GM20431 (cell line): ENCODE data around the gene TNRC6B.
"Not testable (repeated sequence)": the region's sequence is repeated elsewhere in the genome, so short reads cannot be mapped to it uniquely, and the experiment has no call there.

Experiments used
- in situ Hi-C: fragments of 300-500 bp; cut with MseI, MboI; formaldehyde crosslinking; loops from one replicate; pipeline ENCODE4 v1.15.0; 2020; ENCODE audit warnings: low sequenced_read_pairs; ENCODE audit not compliant: unreplicated experiment

The TNRC6B gene

DNA sequence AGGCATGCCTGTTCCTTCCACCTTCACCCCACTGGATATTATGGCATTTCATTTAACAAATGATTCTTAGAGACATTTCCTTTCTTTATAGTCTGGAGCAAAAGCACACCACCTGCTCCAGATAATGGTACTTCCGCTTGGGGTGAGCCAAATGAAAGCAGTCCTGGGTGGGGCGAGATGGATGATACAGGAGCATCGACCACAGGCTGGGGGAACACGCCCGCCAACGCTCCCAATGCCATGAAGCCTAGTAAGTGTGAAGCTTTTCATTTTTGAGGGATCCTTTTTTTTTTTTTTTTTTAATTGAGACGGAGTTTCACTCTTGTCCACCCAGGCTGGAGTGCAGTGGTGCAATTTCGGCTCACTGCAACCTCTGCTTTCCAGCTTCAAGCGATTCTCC is 92.3 kb downstream of the TNRC6B start:
- in situ Hi-C loops, result no loop called here

DNA sequence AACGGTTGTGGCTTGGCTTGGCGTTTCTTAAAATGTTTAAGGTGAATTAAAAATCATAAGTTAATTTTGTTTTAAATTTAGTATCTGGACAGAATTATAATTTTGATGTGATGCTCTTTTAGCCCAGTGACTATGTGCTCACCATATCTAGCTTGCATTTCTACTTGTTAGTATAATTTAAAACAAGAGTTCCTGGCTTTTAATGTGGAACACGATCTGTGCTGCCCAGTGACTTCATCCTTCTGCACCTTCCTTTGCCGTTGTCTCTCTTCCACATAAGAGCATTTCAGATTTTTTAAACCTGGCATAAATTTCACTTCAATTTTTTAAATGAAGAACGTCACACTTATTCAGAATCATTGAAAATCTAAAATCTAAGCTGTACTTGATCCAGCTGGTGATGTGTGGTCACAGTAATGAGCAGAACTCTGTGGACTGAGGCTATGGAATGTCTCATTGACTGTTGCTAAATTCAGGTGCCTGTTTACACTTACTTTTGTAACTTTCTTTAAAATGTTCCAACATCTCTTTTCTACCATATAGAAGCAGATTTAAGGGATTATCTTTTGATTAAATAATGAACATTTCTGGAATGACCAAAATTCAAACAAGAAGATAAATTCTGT is 93.1 kb downstream of the TNRC6B start:
- in situ Hi-C loops, result no loop called here

GRCh38 chr22:40271440-40271839 is 93.7 kb downstream of the TNRC6B start:
- in situ Hi-C loops, result no loop called here

DNA sequence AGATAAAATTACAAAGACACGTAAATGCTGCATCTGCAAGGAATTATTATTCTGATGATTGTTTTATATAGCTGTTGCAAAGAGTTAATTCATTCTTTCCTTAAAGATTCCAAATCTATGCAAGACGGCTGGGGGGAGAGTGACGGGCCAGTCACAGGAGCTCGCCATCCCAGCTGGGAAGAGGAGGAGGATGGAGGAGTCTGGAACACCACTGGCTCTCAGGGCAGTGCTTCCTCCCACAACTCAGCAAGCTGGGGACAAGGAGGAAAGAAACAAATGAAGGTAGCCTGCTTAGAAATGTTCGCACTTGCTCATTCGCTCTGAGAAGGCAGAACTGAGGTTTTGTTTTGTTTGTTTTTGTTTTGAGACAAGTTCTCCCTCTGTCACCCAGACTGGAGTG is 95.6 kb downstream of the TNRC6B start:
- in situ Hi-C loops, result no loop called here

- in situ Hi-C loops, result no loop called here
Measured at GRCh38 chr22:40276996-40277823, 99.5 kb downstream of the TNRC6B start.

GRCh38 chr22:40279017-40279416 is 101.3 kb downstream of the TNRC6B start:
- in situ Hi-C loops, result no loop called here

DNA sequence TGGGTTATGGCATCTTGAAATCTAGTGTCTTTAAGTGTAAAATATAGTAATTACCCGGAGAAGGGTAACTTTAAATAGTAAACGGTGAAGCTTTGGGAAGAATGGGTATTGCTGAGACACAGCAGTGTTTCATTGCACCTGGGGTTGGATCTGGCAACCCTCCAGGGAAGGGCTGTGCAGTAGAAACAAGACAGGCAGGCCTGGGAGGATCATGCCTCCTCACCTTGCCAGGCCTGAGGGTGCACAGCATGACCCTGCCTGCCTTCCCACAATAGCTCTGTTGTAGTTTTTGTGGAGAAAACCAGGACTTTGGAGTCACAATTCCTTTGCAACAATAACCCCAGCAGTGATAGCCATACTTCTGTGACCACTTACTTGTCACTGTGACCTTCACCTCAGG is 104.0 kb downstream of the TNRC6B start:
- in situ Hi-C loops, result no loop called here

GRCh38 chr22:40285513-40285912 is 107.8 kb downstream of the TNRC6B start:
- in situ Hi-C loops, result no loop called here

GRCh38 chr22:40289991-40290459 is 112.3 kb downstream of the TNRC6B start:
- in situ Hi-C loops, result no loop called here

DNA sequence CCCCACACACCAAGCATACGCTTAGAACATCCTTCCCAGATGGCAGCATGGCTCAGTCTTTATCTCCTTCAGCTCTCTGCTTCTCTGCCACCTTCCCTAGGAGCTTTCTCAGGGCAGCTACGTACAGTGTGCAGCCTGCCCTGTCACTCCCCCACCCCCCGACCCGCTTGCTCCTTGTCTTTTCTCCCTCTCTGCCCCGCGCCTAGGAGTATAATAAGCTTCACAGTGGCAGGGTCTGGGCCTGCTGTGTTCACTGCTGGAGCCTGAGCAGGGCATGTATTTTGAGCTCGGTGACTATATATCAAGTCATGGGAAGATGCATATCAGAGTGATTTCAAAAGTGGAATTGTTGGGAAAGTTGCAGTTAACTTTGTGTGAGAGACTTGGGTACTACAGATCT is 112.8 kb downstream of the TNRC6B start:
- in situ Hi-C loops, result no loop called here

- in situ Hi-C loops, result no loop called here
Measured at GRCh38 chr22:40294696-40295095, 117.0 kb downstream of the TNRC6B start.

DNA sequence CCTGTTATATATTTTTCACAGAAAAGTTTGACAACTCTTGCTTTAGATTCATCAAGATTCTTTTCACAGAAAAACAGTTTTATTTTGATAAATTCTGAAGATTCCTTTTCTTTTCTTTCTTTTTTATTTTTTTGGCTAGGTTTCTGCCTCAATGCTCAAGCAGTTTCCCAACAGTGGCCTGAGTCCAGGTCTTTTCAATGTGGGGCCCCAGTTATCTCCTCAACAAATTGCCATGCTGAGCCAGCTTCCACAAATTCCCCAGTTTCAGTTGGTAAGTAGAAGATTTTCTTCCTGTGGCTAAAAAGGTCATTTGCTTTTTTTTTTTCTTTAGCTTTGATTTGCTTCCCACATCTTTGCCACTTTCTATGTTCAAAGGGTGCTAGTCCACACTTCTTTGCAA is 122.6 kb downstream of the TNRC6B start:
- in situ Hi-C loops, result no loop called here

DNA sequence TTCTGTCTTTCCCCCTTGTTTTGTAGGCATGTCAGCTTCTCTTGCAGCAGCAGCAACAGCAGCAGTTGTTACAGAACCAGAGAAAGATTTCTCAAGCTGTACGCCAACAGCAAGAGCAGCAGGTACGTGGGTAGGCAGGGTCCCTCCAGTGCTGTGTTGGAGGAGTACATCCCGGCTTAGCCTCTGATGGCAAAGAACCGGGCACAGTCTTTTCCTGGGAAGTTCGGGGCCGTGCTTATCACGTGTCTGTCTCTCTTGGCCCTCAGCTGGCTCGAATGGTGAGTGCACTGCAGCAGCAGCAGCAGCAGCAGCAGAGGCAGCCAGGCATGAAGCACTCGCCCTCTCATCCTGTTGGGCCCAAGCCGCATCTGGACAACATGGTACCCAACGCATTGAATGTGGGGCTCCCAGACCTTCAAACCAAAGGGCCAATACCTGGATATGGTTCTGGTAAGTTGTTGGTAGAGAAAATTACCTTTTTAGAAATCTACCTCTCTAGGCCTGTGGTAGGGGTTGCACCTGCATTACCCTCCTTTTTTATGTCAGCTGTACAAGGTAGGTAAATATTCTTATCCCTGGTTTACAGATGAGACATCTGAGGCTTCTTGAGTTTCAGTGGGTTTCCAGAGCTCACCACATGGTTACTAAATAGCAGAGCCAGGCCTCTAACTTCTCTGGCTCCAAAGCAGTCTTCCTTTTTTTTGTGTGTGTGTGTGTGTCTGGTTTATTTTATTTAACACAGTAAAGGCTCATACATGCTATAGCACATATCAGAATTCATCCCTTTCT is 123.4 kb downstream of the TNRC6B start:
- in situ Hi-C loops, result no loop called here

GRCh38 chr22:40302149-40302548 is 124.4 kb downstream of the TNRC6B start:
- in situ Hi-C loops, result no loop called here

GRCh38 chr22:40305625-40306024 is 127.9 kb downstream of the TNRC6B start:
- in situ Hi-C loops, result no loop called here

DNA sequence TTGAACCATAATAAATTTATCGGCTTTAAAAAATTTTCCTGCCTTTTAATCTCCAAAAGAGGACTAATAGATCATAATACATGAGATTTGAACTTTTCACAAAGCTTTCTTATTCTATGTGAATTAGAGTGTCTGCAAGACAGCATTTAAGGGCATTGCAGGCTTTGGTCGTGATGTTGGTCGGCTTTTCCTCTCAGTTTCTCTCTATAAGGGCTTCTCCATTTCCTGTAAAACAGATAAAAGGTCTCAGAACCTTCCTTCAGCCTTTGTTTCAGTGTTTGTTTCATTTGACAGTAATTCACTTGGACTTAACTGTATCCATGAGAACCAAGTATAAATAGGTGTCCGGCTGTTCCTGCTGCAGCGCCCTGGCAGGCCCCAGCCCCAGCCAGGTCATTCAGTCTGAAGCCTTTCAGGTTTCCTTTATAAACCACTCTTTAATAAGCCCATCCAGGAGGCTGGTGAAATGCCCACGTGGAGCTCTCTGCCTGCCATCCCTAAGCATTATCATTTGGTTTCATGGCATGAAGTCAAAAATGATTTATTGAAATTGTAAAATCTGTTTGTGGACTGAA is 131.4 kb downstream of the TNRC6B start:
- in situ Hi-C loops, result no loop called here

- in situ Hi-C loops, result no loop called here
Measured at GRCh38 chr22:40309631-40310030, 131.9 kb downstream of the TNRC6B start.

GRCh38 chr22:40310081-40310767 is 132.5 kb downstream of the TNRC6B start:
- in situ Hi-C loops, result no loop called here

DNA sequence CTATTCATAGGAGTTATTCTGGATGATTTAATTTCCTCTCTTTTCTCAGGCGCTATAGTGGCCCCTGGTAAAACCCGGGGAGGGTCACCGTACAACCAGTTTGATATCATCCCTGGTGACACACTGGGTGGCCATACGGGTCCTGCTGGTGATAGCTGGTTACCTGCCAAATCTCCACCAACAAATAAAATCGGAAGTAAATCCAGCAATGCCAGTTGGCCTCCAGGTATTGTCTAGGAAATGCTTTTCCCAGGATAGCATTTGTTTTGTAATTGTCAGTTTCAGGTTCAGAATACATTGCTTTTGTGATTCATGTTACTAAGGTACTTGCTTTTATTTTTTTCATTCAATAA is 133.0 kb downstream of the TNRC6B start:
- in situ Hi-C loops, result no loop called here

DNA sequence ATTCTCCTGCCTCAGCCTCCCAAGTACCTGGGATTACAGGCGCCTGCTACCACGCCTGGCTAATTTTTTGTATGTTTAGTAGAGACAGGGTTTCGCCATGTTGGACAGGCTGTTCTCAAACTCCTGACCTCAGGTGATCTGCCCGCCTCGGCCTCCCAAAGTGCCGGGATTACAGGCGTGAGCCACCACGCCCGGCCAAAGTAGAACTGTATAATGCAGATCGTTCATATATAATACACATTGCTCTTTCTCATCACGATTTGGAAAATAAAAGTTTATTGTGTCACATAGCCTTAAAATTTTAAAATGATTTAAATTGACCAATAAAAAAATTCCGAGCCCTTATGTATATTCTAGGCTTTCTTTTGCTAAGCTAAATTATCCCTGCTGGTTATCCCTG is 133.9 kb downstream of the TNRC6B start:
- in situ Hi-C loops, result not testable (repeated sequence)
